Colonic mucosa (tissue), 4 donors: ENCODE data around the gene SAFB. TPM values are rescaled to one million over a fixed set of nuclear protein-coding genes. Genes with fewer than 3 reads are reported as not detected.

ENCODE experiments used
- DNase-seq: peaks from one replicate; pipeline ENCODE4 v3.0.0-alpha.2; 2020
- H3K27ac ChIP-seq: fragments of 200-600 bp; one replicate; pipeline ENCODE4 v1.8.0; 2021
- H3K27me3 ChIP-seq: fragments of 200-600 bp; one replicate; pipeline ENCODE4 v1.8.0; 2021
- H3K36me3 ChIP-seq: fragments of 200-600 bp; one replicate; pipeline ENCODE4 v1.8.0; 2021
- H3K4me1 ChIP-seq: fragments of 200-600 bp; one replicate; pipeline ENCODE4 v1.8.0; 2021; ENCODE audit warnings: mild to moderate bottlenecking
- H3K4me3 ChIP-seq: fragments of 200-600 bp; one replicate; pipeline ENCODE4 v1.8.0; 2021
- H3K9ac ChIP-seq, 2 donors: one replicate each; pipeline ENCODE4 v1.7.0; 2013; ENCODE audit warnings: control low read depth in 2 of 2, low read depth in 2 of 2, low read length in 2 of 2
- H3K9me3 ChIP-seq: fragments of 200-600 bp; one replicate; pipeline ENCODE4 v1.8.0; 2021
- intact Hi-C: fragments of 100-400 bp; cut with DNase I; formaldehyde crosslinking; loops from one replicate; pipeline ENCODE4 v1.14.1; 2022
- total RNA-seq, 2 donors: library from RNA; stranded (reverse); fragmentation: NEBNext Ultra II Directional in 1 of 2; extraction: Animal tissue kit (Norgen Biotek cat#: 25700) in 1 of 2; gene quantifications; one replicate each; pipeline ENCODE4 v1.2.1, GENCODE V29; 2021
- TF ChIP-seq, protein P1 (sequence below): fragments of 200-600 bp; IDR thresholded peaks from one replicate; pipeline ENCODE4 v1.8.0; 2022; ENCODE audit warnings: antibody characterized with exemption, mild to moderate bottlenecking
- donor health status: healthy.
- donor health status: DM: no; HTN: no; CAD: no.
- donor health status: DM: no; HTN: no; CAD: no.

SAFB gene
- total RNA-seq, 2 donors from 2014 or later = 56.1 to 120 TPM

DNA sequence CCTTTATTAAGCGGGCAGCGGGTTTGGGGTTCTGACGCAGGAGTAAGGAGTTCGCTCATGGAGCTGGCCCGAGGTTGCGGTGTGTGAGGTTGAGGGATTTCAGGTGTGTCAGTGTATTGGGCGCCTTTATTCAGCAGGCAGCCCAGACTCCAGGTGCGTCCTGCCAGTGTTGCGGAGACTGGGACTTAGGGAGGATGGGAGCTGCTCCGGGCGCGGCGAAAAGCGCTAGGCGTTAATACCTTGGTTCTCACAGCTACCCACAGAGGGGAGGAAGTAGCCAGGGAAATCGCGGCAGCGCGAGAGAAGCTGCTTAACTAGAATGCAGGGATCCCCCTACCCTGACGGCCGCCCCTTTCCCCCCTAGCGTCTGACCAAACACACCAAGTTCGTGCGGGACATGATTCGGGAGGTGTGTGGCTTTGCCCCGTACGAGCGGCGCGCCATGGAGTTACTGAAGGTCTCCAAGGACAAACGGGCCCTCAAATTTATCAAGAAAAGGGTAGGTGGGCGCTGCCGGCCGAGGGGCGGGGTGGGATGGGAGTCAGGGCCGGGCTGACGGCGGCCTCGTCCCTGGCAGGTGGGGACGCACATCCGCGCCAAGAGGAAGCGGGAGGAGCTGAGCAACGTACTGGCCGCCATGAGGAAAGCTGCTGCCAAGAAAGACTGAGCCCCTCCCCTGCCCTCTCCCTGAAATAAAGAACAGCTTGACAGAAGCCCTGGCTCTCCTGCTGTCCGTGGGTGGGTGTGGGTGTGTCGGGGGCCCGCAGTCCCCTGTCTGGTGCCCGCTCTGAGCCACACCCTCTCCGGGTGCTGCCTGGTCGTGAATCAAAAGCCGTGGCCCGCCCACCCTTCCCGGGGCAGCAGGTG is 68.3 kb downstream of the SAFB start:
- Histone ChIP-seq H3K9ac (peak overlapping the region; percentile 79 to 92), H3K27ac (peak overlapping the region; percentile 84), H3K4me1 (peaks cover 11% of the 10 kb centered on the region), H3K27me3 (no peaks in the 10 kb centered on the region), H3K36me3 (peaks cover 13% of the 10 kb centered on the region), H3K9me3 (no peaks in the 10 kb centered on the region), H3K4me3 (peak overlapping the region; percentile 76)
- TF ChIP-seq, protein P1, sequence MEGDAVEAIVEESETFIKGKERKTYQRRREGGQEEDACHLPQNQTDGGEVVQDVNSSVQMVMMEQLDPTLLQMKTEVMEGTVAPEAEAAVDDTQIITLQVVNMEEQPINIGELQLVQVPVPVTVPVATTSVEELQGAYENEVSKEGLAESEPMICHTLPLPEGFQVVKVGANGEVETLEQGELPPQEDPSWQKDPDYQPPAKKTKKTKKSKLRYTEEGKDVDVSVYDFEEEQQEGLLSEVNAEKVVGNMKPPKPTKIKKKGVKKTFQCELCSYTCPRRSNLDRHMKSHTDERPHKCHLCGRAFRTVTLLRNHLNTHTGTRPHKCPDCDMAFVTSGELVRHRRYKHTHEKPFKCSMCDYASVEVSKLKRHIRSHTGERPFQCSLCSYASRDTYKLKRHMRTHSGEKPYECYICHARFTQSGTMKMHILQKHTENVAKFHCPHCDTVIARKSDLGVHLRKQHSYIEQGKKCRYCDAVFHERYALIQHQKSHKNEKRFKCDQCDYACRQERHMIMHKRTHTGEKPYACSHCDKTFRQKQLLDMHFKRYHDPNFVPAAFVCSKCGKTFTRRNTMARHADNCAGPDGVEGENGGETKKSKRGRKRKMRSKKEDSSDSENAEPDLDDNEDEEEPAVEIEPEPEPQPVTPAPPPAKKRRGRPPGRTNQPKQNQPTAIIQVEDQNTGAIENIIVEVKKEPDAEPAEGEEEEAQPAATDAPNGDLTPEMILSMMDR = no peak
- peak; percentile 85 for DNase-seq
- intact Hi-C loops = no loop called here

DNA sequence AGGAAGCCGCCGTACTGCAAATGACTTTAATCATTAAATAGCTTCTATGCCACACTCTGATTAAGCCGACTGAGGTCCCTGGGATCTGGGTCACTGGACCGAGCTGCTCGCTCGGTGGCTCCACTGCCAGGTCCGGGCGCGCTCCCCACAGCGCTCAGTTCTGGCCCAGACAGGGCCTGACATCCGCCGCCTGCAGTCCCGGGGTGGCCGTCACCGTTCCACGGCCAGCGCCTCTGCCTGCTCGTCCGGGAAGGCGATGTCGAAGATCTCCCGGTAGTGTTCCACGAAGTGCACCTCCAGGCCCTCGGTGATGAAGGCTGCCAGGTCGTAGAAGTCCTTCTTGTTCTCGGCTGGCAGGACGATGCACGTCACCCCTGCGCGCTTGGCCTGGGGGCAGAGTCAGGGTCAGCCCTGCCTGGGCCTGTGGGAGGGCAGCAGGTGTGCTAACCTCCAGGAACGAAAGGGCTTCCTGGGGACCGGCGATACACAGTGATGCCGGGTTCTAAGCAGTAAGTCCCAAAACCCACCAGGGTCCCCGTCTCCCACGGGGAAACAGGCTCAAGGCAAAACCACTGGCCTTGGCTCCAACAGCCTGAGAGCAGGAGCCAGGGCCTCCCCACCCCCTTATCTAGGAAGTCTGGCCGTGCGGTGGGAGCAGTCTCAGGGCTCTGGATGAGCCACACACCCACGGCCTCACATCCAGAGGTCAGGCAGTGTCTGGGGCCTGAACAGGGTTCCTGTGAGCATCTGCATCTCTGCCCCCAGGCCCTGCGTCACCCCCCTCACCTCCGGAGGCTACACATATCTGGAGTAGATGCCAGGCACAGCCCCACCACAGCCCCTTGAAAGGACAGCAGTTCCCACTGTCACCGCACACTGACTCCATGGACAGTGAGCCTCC is 69.2 kb downstream of the SAFB start:
- no peaks in the 10 kb centered on the region for H3K9me3 ChIP-seq
- no peaks in the 10 kb centered on the region for H3K27me3 ChIP-seq
- H3K4me3 ChIP-seq = peak overlapping the region; percentile 76
- TF ChIP-seq, protein P1 = no peak
- H3K4me1 ChIP-seq = peaks cover 11% of the 10 kb centered on the region
- H3K27ac ChIP-seq = peak overlapping the region; percentile 84
- H3K36me3 ChIP-seq = peaks cover 13% of the 10 kb centered on the region
- intact Hi-C loops = no loop called here
- H3K9ac ChIP-seq = peak overlapping the region; percentile 77 to 79
- DNase-seq = no peak

DNA sequence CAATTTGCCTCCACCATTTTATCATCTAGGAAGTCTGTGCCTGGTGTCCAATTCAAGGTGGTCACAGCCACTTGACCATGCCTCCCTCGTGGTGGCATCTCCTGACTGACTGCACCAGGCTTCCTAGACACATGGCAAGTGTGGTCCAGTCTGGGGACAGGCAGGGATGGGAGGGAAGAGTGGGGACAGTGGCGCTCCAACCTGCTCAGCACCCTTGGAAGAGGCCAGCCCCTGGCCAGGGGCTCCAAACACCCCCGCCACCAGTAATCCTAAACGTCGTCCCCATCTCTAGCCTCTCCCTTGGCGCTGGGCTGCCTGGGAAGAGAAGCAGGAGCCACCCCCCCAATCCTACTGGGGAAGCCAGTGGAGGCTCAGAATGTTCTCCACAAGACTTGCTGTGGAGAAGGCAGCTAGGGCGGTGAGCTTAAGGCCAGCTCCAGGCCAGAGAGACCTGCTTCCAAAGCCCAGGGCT is 69.9 kb downstream of the SAFB start:
- Histone ChIP-seq H3K4me1 (peaks cover 11% of the 10 kb centered on the region), H3K4me3 (no peak overlapping the region), H3K9ac (peak overlapping the region in 1 of 2 donors; percentile 77), H3K9me3 (no peaks in the 10 kb centered on the region), H3K36me3 (peaks cover 13% of the 10 kb centered on the region), H3K27ac (no peak overlapping the region), H3K27me3 (no peaks in the 10 kb centered on the region)
- TF ChIP-seq, protein P1 = no peak
- intact Hi-C loops = no loop called here
- no peak for DNase-seq

DNA sequence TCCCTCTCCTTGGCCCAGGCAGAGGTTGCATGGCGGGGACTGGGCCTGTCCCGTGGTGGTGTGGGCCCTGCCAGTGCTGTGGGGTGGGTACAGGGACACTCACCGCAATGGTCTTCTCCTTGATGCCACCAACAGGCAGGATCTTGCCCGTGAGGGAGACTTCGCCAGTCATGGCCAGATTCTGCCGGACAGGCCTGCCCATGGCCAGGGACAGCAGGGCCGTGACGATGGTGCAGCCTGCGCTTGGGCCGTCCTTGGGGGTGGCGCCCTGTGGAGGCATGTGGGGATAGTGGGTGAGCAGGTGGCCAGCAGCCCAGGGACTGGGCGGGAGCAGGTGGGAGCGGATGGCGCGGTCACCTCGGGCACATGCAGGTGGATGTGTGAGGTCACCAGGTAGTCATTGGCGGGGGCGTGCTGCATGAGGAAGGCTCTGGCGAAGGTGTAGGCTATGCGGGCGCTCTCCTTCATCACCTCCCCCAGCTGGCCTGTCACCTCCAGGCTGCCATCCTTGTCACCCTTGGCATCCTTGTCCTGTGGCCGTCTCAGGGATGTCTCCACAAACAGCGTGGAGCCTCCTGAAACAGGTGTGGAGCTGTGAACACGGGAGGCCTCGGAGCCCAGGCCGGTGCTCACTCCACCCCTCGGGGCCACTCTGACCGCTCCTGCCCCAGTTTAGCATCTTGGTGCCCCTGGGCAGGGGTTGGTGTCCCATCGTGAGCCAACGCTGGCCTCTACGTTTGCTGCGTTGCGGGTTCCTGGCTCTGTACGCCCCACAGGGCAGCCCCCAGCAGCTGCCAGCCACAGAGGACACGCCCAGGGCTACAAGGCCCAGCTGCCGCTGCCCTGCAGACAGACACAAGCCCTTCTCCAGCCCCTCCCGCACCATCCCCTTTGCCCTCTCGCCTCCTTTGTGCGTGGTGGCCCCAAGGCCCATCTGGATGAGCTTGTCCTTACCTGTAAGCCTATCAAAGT is 70.6 kb downstream of the SAFB start:
- intact Hi-C loops = no loop called here
- Histone ChIP-seq H3K9ac (no peak overlapping the region), H3K4me1 (peaks cover 11% of the 10 kb centered on the region), H3K27me3 (no peaks in the 10 kb centered on the region), H3K36me3 (peaks cover 13% of the 10 kb centered on the region), H3K4me3 (no peak overlapping the region), H3K27ac (no peak overlapping the region), H3K9me3 (no peaks in the 10 kb centered on the region)
- no peak for DNase-seq
- TF ChIP-seq, protein P1 = no peak
